IPS-11a (cell line): ENCODE data around the gene HMG20A.

ENCODE experiments used
- H3K4me3 ChIP-seq: one replicate; pipeline ENCODE4 v1.5.1; 2013; ENCODE audit warnings: low read depth, low read length, control low read depth

HMG20A gene

DNA sequence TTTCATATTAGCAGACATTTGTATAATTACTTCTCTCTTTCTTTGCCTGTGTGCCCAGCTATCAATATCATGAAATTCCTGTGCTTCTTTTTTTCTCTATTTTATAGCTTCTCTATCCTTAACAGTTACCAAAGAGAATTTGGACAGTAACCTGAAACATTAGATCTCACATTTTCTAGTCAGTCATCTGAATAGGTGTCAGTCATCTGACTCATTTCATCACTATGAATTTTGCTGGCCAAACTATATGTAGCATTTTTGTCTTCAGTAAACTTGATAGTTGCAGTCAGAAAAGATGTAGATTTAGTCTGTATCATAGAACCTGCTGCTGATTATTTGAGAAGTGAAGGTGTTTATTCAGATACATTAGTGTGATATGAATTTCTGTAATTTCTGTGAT lies 52.6 kb downstream of the HMG20A start:
- no peak overlapping the region for H3K4me3 ChIP-seq

DNA sequence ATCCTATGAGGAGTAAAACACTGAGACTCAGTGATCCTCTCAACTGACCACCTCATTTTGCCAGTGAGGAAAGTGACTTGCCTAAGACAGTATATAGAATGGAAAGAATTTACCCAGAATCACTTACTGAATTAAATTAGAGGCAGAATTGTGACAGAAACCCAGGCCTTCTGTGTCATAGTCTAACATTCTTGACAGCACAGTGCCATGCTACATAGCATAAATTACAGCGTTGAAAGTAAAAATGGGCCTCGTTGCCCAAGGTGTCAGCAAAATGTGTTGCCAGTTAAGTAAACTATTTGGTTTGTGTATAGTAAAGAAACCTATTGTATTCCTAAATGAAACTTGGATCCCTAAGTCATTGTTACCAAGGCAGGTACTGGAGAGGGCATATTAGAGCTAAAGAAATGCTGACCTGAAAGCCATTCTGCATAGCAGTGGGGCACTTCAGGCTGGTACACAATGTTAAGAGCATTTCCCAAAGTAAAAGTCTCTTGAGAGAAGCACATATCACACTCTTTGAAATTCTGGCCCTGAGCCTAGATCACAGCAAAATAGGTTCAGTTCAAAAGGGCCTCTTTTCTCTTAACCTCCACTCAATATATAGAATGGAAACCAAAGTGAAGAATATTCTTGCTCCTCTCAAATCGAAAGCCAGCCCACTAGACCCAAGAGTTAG lies 53.8 kb downstream of the HMG20A start:
- no peak overlapping the region for H3K4me3 ChIP-seq

DNA sequence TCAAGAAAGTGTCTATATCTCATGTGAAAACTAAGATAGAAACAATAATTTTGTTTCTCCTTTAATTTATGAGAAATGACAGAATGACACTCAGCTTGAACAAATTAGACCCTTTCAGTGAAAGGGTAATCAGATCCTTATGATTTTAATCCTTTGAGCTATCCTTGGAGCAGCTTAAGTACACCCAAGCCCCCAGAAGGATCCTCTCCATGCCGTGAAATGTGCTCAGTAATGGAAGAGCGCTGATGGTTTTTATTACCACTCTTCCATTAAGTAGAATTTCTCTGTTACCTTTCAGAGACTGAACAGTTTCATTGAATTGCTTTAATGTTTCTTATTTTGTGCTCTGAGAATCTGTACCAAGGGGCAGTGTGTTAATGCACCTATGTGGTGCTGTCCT lies 54.3 kb downstream of the HMG20A start:
- H3K4me3 ChIP-seq: no peak overlapping the region

DNA sequence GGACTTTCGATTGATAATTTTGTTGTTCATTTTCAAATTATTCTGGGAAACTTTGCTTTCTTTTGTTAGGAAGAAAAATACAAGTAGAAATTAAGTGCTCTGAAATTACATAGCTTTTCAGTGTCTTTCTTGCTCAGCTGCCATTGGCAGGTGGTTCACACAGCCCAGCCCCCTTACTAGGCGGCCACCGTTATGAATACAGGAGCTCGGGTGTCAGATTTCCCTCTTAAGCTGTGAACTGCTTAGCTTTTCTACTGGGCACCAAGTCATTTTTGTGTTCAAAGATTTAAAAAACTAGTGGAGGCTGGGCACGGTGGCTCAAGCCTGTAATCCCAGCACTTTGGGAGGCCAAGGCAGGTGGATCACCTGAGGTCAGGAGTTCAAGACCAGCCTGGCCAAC lies 55.2 kb downstream of the HMG20A start:
- H3K4me3 ChIP-seq: no peak overlapping the region

DNA sequence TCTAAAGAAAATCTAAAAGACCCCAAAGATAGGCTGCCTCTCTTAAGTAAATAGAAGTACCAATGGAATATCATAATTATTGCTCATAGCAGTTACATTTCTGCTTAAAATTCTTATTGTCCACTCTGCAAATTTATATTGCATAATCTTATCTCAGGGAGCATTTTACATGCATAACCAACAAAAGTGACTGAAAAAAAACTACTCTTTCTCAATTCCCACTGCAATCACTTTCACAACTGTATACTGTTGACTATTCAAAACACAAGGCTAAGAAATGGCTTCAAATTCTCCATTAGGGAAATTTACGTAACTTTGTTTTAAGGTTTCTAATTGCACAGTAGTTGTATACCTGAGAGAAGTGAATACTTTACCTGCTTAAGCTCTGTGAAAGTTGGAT lies 56.3 kb downstream of the HMG20A start:
- H3K4me3 ChIP-seq: no peak overlapping the region

DNA sequence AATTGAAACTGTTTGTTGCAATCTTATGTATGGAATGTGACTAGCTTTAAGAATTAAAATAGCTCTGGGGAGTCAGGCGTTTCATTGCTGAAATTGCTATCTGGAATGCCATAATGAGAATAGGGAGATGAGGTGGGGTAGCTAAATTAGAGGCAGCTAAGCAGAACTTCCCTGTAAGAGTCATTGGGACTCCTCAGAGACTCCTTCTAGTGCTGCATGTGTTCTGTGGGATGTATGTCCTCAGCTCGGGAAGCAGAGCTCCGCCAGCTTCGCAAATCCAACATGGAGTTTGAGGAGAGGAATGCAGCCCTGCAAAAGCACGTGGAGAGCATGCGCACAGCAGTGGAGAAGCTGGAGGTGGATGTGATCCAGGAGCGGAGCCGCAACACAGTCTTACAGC lies 57.4 kb downstream of the HMG20A start:
- no peak overlapping the region for H3K4me3 ChIP-seq

DNA sequence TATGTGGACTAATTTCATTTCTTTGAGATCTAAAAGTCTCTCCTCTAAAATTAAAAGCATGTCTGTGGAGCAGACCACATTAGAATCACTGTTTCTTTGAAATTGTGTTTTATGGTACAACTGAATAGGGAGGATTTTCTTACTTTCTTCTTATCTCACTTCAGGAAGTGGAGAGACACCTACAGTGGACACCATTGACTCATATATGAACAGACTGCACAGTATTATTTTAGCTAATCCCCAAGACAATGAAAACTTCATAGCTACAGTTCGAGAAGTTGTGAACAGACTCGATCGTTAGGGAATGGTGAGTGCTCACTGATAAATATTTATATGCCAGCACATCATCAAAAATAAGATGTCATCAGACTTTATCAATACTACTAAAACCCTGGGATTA lies 58.3 kb downstream of the HMG20A start:
- H3K4me3 ChIP-seq: no peak overlapping the region

DNA sequence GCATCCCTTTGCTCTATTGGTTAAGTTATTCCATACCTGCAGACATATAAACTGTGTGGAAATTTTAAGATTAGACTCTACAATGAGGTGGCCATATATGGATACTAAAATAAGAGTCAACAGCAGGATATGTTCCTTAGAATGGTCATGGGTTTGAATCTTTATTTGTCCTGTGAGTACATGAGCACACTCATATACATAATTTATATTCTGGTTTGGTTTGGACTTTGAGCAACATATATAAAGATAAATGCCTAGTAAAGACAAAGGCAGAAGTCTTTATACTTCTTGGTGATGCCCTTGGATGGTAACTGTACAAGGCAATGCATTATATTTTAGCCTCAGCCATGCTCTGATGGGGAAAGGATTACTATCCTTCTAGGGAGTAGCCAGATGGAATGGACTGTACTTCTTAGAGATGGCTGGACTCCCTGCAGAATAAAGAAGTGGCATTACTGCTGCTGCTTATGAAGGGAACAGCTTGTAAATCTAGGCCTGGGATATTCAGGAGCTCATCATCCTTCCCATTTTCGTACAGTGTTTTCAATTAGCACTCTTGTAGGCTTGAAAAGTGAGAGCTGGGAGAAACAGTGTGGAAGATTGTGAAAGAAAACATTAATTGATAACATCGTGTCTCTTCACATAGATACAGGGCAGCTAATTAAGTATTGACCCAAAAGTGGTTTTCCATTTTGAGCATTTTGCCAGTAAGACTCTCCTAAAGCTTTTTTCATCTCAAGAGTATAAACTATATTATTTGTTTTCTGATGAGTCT lies 60.4 kb downstream of the HMG20A start:
- H3K4me3 ChIP-seq: no peak overlapping the region

DNA sequence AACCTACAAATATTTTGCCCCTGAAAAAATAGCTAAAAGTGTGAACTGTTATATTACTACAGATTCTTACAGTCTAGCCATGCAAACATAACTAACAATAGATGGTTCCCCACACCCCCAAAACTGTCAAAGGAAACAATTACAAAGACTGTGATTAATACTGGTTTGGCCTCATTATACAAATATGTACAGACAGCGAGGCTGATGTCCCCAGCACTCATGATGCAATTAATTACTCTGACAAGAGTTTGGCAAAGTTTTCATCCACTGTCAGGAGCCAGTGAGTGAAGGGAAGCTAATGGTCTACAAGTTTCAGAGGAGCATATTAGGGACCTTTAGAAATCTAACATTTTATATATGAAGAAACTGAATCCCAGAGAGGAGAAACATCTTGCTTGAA lies 61.0 kb downstream of the HMG20A start:
- H3K4me3 ChIP-seq: no peak overlapping the region

DNA sequence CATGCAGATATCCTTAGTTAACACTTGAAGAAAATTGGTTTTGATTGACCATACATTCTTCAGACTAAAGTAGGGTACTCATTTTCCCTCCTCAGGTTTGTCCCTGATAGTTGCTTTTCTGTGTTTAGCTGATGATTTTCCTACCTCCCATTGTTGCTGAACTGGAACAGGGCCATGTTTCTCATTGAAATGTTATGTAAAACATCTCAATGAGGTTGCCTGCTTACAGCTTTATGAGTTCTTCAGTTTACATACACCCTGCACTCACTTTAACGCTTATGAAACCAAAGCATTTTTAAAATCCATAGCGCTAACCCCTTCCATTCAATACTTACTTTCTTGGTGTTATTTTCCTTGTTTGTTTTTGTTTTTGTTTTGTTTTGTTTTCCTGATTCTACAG lies 61.9 kb downstream of the HMG20A start:
- no peak overlapping the region for H3K4me3 ChIP-seq

DNA sequence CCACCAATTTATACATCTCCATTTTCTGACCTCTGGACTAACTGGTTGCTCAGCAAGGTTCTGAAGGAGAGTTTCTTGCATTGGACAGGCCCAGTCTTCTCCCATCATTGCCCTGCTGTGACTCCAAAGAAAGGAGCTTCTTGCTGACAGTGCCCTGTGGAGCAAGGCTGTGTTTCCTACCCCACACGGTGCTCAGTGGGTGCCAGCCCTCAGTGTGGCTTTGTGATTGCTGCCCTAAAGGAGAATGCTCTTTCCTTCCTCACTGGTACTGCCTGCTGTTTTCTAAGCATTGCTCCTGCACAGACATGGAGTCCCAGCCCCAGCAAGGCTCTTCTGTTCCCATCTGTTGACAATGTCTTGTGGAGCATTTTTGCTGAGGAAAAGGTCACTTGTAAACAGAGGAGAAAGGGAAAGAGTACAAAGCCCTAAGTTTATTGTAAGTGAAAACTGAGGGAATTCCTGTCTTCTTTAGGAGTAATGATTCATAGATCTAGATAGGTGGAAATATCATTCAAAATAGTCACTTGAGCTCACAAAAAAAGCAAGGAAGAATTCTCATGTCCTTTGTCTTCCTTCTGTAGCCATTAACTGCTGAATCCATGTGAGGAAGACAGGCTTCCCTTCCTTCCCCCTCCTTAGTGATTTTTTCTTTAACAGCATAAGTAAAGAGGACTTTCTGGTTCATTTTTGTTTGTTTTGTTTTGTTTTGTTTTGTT lies 62.9 kb downstream of the HMG20A start:
- no peak overlapping the region for H3K4me3 ChIP-seq

DNA sequence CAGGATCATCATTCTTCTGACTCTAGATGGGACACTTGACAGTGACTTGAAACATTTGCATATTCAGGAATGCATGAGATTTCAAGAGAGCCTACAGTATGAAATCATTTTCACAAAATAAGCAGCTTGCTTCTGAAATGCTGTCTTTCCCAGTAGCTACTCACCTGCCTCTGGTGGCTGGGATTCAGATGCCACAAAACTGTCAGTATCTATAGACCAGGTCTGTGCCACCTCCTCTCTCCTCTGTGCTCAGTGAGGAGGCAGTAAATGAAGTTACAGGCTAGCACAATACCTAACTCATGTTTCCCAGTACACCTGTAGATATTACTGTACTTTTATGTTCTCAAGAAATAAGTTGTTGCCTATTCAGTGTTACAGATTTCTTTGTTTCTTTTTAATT lies 64.3 kb downstream of the HMG20A start:
- H3K4me3 ChIP-seq: no peak overlapping the region

DNA sequence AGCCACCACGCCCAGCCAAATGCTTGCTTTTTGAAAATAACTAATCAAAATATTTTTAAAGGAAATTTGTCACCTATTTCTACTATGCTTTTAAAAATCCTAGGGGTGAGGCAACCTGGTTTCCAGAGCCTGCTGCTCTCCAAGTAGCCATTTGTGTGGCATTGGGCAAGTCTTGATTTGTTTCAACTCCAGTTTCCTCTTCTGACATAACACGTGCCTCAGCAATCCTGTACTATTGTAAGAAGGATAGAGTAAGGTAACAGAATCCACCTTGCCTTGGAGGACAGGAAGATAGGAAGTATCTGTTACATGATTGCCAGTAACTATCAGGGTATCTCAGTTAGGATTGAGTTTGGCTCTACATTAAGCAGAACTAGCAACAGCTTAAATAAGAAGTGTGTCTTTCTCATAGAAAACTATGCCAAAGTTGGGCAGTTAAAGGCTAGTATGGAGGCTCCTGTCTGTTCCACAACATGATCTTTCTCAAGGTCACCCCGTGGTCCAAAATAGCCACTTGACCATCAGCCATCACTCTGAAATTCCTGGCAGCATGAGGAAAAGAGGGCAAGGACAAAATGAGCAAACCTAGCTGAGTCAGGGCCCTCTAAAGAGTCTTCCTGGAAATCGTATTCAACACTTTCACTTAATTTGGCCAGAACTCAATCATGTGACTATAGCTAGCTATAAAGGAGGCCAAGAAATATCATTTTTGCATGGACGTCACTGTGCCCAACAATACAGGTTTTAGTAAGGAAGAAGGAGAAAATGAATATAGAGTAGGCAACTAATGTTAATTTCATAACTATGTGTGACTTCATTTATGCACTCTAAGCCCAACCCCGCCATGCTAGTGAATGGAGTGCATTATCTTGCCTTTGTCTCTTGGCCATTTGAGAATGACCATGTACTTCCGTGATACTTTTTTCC lies 66.1 kb downstream of the HMG20A start:
- H3K4me3 ChIP-seq: no peak overlapping the region

DNA sequence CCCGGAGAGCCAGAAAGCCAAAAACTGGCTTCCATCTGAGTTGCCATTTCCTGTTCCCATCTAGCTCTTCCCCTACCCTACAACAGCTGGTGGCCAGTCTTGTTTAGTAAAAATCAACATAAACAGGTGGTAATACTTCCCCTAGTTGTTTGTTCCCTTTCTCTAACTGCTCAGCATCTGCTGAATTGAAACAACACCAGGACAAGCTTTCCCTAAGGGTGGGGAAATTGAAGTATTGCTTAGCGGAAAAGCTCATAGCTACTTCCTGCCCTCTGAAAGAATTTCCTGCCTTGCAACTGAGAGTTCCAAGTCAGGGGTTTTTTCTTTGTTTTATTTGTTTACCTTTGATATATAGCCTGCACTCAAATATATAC lies 66.8 kb downstream of the HMG20A start:
- H3K4me3 ChIP-seq: no peak overlapping the region

DNA sequence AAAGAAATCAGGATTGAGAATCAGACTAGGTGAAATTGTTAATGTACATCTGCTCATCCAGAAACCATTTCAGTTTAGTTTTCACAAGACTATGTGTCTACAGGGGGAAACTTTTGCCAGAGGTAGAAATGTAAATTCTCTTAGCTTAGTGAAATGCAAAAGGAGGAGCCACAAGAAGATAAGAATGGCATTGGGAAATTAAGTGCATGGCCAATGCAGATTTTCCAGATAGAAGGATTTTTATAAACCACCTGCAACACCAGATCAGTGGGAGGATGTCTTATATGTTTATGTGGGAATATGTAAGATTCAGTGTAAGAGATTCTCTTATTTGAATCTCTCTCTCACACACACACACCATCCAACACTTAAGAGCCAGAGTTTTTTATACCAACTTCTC lies 67.2 kb downstream of the HMG20A start:
- no peak overlapping the region for H3K4me3 ChIP-seq

DNA sequence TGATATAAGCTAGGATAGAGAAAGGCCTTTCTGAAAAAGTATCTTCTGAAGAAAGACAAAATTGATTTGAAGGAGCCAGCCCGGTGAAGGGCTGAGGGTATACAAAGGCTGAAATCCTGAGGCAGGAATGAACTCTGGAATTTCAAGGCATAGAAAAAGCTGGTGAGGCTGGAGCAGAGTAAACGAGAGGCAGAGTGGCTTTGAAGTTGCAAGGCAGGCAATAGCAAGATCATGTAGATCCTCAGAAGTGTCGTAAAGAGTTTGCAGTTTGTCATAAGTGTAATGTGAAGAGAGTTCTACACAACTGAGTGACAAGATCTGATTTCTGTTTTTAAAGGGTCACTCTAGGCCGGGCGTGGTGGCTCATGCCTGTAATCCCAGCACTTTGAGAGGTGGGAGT lies 69.0 kb downstream of the HMG20A start:
- H3K4me3 ChIP-seq: no peak overlapping the region

DNA sequence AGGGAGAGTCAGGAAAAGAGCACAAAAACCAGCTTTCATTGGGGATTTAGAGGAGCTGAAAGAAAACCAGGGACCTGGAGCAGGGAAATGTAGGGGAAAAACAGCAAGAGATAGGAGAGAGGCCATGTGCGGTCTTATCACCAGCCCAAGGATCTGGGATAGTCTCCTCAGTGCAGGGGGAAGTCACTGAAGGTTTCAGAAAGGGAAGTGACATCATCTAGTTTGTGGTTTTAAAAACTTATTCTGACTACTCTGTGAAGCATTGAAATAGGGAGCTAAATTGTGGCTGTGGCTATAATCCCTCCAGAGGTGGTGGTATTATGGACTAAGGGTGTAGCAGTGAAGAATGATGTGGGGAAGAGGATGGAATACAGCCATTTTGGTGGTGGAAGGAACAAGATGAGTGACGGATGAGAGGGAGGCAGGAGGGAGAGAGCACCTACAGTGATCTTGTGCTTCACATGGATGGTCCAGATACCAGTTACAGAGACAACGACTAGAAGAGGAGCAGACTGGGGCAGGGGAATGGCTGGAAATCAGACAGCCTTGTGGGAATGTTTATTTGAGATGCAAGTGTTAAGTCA lies 72.7 kb downstream of the HMG20A start:
- no peak overlapping the region for H3K4me3 ChIP-seq

DNA sequence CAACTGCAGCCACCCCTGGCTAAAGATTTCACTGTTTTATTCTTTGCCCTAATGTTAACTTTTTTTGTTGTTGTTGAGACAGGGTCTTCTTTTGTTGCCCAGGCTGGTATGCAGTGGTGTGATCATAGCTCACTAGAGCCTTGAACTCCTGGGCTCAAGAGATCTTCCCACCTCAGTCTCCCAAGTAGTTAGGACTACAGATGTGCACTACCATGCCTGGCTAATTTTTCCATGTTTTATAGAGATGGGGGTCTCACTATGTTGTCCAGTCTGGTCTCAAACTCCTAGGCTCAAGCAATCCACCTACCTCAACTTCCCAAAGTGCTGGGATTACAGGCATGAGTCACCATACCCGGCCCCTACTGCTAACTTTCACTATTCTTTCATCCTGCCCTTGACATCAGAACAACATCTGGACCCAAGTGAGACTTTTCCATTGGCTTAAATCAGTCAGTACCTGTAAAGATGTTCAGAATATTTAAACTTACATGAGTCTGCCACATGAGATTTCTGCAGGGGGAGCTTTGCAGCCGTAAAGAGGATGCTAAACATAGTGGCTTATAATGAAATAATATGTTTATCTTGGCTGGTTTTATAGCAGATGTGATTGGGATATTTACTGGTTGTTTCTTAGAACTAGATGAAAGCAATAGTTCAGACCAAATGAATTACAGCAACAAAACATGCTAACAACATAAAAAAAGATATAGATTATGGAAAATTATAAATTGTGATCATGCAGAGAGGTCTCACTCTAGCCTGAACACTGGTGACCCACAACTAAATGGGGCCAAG lies 73.6 kb downstream of the HMG20A start:
- H3K4me3 ChIP-seq: no peak overlapping the region

DNA sequence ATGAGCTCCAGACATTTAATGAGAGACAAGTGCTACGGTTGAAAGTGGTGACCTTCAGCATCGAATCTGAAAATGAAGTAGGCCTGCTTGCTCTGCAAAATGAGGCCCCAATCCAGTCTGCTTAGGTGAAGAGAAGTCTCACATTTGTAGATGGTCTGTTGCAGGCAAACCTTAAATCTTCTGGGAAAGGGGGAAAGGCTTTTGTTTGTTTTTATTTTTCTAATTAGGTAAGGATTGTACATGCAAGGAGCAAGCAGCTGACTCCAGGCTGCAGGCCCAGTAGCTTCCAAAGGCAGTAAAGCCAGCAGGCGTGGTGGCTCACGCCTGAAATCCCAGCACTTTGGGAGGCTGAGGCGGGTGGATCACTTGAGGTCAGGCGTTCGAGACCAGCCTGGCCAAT lies 74.3 kb downstream of the HMG20A start:
- no peak overlapping the region for H3K4me3 ChIP-seq
